HEK293T (cell line): Measurements from ENCODE around the gene C6orf118.
A peak's percentile ranks its signal among the peaks of the same experiment; 100 is the strongest.

ENCODE experiments used
- CTCF ChIA-PET: fragments of 350-600 bp; formaldehyde crosslinking; extraction: SDS; loops from one replicate; lab custom pipeline; 2021; ENCODE audit warnings: antibody characterized with exemption, inconsistent platforms; lab: Yijun Ruan, JAX
- POLR2A ChIA-PET: fragments of 350-600 bp; formaldehyde crosslinking; extraction: SDS; loops from one replicate; lab custom pipeline; 2020; ENCODE audit warnings: antibody characterized with exemption, inconsistent platforms; lab: Yijun Ruan, JAX
- DNase-seq: peaks from one replicate; pipeline ENCODE4 v3.0.0; 2012; ENCODE audit warnings: mixed read lengths; ENCODE audit errors: extremely low spot score
- ARNT ChIP-seq: fragments of 450-650 bp; IDR thresholded peaks from 2 replicates; pipeline ENCODE4 v1.6.1; 2017; ENCODE audit warnings: mild to moderate bottlenecking
- BHLHE40 ChIP-seq: fragments of 450-650 bp; IDR thresholded peaks from 2 replicates; pipeline ENCODE4 v1.6.1; 2016; ENCODE audit warnings: mild to moderate bottlenecking, moderate library complexity, borderline replicate concordance
- CTBP1 ChIP-seq: fragments of 450-650 bp; IDR thresholded peaks from 2 replicates; pipeline ENCODE4 v1.6.1; 2016; ENCODE audit warnings: borderline replicate concordance
- ELF4 ChIP-seq: fragments of 450-650 bp; IDR thresholded peaks from 2 replicates; pipeline ENCODE4 v1.6.1; 2017; ENCODE audit warnings: antibody characterized with exemption
- FOXA1 ChIP-seq: fragments of 450-650 bp; IDR thresholded peaks from 2 replicates; pipeline ENCODE4 v1.6.1; 2016; ENCODE audit warnings: mild to moderate bottlenecking
- FOXK2 ChIP-seq: fragments of 450-650 bp; IDR thresholded peaks from 2 replicates; pipeline ENCODE4 v1.6.1; 2016; ENCODE audit warnings: mild to moderate bottlenecking
- FOXM1 ChIP-seq: fragments of 450-650 bp; IDR thresholded peaks from 2 replicates; pipeline ENCODE4 v1.6.1; 2017; ENCODE audit warnings: mild to moderate bottlenecking, borderline replicate concordance
- HDGF ChIP-seq: fragments of 450-650 bp; IDR thresholded peaks from 2 replicates; pipeline ENCODE4 v1.6.1; 2017; ENCODE audit warnings: antibody characterized with exemption, borderline replicate concordance
- L3MBTL2 ChIP-seq: fragments of 450-650 bp; conservative IDR thresholded peaks from 2 replicates; pipeline ENCODE4 v1.6.1; 2016; ENCODE audit warnings: mild to moderate bottlenecking
- LEF1 ChIP-seq: fragments of 450-650 bp; IDR thresholded peaks from 2 replicates; pipeline ENCODE4 v1.6.1; 2017; ENCODE audit warnings: mild to moderate bottlenecking, borderline replicate concordance
- NFRKB ChIP-seq: fragments of 450-650 bp; IDR thresholded peaks from 2 replicates; pipeline ENCODE4 v1.6.1; 2016; ENCODE audit warnings: mild to moderate bottlenecking, moderate library complexity
- SP1 ChIP-seq: fragments of 450-650 bp; IDR thresholded peaks from 2 replicates; pipeline ENCODE4 v1.6.1; 2017
- SUZ12 ChIP-seq: fragments of 450-650 bp; IDR thresholded peaks from 2 replicates; pipeline ENCODE4 v1.6.1; 2016; ENCODE audit warnings: mild to moderate bottlenecking
- TARDBP ChIP-seq: fragments of 450-650 bp; IDR thresholded peaks from 2 replicates; pipeline ENCODE4 v1.6.1; 2016
- ZNF384 ChIP-seq: fragments of 450-650 bp; IDR thresholded peaks from 2 replicates; pipeline ENCODE4 v1.6.1; 2016
- TF ChIP-seq, protein P1 (sequence below): fragments of 450-650 bp; IDR thresholded peaks from 2 replicates; pipeline ENCODE4 v1.6.1; 2016

The C6orf118 gene

DNA sequence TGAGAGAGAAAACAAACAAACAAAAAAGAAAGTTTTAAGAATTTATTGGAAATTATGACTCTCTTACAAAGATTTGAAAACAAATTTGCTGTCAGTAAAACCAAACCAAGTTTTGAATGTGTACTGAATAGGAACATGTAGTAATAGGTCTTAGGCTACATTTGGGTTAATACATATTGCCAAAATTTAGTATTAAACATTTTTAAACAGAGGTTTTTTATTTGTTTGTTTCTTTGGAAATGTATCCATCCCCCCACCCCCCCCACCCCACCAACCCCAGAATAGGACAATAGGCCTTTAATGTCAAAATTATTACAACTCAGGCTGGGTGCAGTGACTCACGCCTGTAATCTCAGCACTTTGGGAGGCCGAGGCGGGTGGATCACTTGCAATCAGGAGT, 2.5 kb downstream of the C6orf118 start:
- ChIA-PET POLR2A (no interaction called here), CTCF (no interaction called here)
- TF ChIP-seq SP1 (no peak), SUZ12 (no peak), FOXM1 (no peak), LEF1 (no peak), ZNF384 (no peak), TARDBP (no peak), CTBP1 (no peak), L3MBTL2 (no peak), HDGF (no peak), FOXA1 (no peak), ELF4 (no peak)
- TF ChIP-seq, protein P1, sequence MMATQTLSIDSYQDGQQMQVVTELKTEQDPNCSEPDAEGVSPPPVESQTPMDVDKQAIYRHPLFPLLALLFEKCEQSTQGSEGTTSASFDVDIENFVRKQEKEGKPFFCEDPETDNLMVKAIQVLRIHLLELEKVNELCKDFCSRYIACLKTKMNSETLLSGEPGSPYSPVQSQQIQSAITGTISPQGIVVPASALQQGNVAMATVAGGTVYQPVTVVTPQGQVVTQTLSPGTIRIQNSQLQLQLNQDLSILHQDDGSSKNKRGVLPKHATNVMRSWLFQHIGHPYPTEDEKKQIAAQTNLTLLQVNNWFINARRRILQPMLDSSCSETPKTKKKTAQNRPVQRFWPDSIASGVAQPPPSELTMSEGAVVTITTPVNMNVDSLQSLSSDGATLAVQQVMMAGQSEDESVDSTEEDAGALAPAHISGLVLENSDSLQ, result no peak
- no peak for DNase-seq

DNA sequence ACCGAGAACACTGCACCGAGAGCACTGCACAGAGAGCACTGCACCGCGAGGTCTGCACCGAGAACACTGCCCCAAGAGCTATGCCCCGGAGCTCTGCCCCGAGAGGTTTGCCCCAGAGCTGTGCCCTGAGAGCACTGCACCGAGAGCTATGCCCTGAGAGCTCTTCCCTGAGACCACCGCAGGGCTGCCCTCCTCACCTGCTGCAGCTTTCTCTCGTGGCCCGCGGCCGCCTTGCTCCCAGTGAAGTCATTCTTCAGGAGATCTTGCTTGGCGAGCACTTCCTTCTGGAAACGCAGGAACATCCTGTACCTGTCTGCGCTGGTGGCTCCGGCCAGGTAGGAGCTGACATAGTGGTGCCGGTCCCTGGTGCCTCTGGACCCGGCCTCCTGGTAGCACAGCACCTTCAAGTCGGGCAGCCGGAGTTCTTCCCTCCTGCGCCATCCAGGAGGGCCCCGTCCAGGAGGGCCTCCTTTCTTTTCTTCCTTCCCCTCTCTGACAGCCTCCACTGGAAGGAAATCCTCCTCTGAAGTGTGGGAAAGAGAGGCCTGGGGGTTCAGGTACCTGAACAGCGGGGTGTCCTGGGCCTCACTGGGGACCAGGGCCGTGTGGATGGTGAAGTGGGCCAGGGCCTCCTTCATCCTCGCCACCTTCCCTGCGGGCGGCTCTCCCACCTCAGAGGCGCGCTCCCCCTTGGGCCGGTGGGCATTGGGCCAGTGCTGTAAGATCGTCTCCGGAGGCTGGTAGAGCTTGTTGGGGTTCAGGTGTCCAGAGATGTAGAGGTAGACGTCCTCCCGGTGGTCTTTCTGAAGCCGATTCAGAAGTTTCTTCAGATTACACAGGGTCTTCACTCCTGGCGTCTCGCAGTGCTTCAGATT, 7.8 kb downstream of the C6orf118 start:
- ChIA-PET CTCF (no interaction called here), POLR2A (no interaction called here)
- TF ChIP-seq, protein P1, result no peak
- TF ChIP-seq NFRKB, result no peak
- TF ChIP-seq LEF1, result no peak
- no peak for DNase-seq

DNA sequence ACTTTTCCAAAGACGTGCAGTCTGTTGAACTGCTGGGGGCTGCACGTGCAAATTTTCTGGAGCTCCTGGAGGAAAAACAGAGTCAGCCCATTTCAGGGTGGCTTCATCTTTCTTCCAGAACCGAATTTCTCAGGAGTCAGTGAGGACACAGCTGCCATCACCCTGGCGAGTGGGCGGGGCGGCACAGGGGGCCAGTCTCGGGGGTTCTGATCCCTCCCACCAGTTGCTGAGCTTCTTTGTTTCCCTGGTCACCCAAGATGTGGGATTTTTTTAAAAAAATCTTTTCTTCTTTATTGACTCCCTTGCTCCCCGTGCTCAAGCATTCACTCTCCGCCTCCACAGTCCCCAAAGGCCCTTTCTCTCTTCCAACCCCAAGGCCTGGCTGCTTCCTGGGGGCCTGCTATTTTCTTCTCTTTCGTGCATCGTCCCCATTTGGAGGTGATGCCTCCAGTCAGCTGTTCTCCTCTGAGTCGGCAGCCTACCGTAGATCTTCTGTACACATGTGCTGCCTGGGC, 8.9 kb downstream of the C6orf118 start:
- no peak for TF ChIP-seq SP1
- no peak for TF ChIP-seq HDGF
- TF ChIP-seq CTBP1, result no peak
- no peak for TF ChIP-seq LEF1
- TF ChIP-seq TARDBP, result no peak
- TF ChIP-seq ARNT, result no peak
- no peak for TF ChIP-seq FOXM1
- TF ChIP-seq SUZ12, result no peak
- TF ChIP-seq ZNF384, result no peak
- no peak for TF ChIP-seq NFRKB
- TF ChIP-seq L3MBTL2, result no peak
- TF ChIP-seq FOXK2, result no peak
- TF ChIP-seq, protein P1, result no peak
- no peak for TF ChIP-seq ELF4
- TF ChIP-seq FOXA1, result no peak
- TF ChIP-seq BHLHE40, result no peak
- DNase-seq, result no peak
- CTCF ChIA-PET, result no interaction called here
- POLR2A ChIA-PET, result no interaction called here

DNA sequence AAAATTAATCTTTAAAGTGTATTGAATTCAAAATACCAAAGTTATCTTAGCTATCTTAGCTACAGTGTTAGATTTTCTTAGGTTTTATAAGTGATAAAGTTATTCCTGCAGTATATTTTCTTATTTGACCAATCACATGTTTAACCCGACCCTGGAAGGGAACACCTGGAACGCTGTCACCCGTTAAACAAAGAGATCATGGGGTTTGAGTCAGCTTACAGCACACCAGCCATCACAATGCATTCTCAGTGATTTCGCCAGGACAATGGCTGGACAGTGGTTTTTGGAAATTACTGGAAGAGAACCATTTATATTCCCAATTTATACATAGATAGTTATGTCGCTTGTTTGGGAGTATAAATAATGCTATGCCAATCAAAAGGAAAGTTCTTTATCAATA, 10.5 kb downstream of the C6orf118 start:
- CTCF ChIA-PET, result interaction anchor here (0.5 kb wide), 1 partner anchor 221 kb away, joined by 3 read pairs; no protein-coding TSS in a partner anchor
- POLR2A ChIA-PET, result no interaction called here
- TF ChIP-seq NFRKB (no peak), L3MBTL2 (no peak), SUZ12 (no peak), HDGF (no peak), LEF1 (no peak), CTBP1 (no peak), ZNF384 (no peak)
- TF ChIP-seq, protein P1, result no peak

DNA sequence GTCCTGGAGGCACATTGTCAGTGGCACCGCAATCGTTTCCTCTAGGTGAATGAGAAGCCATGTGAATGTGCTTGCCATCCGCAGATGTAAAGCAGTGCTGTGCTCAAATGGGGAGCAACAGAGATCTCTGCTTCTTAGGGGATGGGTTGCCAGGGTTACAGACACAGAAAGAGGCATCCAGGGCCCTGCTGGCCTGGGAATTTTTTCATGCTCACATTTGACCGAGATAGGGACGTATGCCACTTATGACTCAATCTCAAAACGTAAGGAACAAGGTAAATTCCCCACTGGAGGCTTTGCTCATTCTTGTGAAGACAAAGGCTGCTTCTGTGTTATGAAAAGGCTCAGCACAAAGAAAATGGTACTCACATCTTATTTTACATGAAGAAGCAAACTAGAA, 11.0 kb downstream of the C6orf118 start:
- ChIA-PET POLR2A (no interaction called here), CTCF (no interaction called here)
- TF ChIP-seq SP1, result no peak
- no peak for TF ChIP-seq FOXA1
- no peak for TF ChIP-seq NFRKB
- TF ChIP-seq BHLHE40, result no peak
- TF ChIP-seq CTBP1, result no peak
- TF ChIP-seq LEF1, result no peak
- no peak for TF ChIP-seq FOXM1
- TF ChIP-seq SUZ12, result no peak

More for the DNA sequence above, 10.5 kb downstream of the C6orf118 start:
- no peak for DNase-seq

DNA sequence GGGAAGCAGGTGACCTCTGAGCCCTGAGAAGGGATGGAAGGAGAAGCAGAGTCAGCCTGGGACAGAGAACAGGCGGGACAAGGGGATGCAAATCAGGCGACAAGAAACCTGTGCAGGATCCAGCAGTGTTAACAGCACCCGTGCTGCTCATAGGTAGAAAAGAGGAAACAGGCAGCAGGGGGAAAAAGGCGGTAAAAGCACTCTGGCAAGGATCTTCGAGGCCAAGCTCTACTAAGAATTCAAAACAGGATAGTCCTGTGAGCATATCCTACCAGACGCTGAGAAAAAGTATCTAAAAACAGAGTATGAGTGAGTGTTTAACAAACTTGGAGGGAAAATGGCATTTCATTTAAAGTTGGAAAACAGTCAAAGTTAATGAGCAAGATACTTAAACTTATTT, 16.7 kb downstream of the C6orf118 start:
- ChIA-PET CTCF (no interaction called here), POLR2A (no interaction called here)
- DNase-seq, result no peak
- no peak for TF ChIP-seq ELF4
- peak; percentile 55 for TF ChIP-seq L3MBTL2

More for the DNA sequence above, 11.0 kb downstream of the C6orf118 start:
- no peak for DNase-seq
